ENCODE data around the gene EFNB3. TPM values are rescaled to one million over a fixed set of nuclear protein-coding genes. Genes with fewer than 3 reads are reported as not detected.

Gene EFNB3, protein sequence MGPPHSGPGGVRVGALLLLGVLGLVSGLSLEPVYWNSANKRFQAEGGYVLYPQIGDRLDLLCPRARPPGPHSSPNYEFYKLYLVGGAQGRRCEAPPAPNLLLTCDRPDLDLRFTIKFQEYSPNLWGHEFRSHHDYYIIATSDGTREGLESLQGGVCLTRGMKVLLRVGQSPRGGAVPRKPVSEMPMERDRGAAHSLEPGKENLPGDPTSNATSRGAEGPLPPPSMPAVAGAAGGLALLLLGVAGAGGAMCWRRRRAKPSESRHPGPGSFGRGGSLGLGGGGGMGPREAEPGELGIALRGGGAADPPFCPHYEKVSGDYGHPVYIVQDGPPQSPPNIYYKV
- 0.09 and 0.28 TPM in 2 replicates for total RNA-seq

GRCh38 chr17:7704601-7705268, at the start of gene EFNB3:
EFNB3 (plus strand) TSS chr17:7705202; CDS start chr17:7705599, 397 bp downstream.

GRCh38 chr17:7687072-7687907, 17.7 kb upstream of the EFNB3 start, which contains the start of gene TP53:
TP53 (minus strand) TSS chr17:7687490; CDS start chr17:7676594, 10,896 bp downstream.

GRCh38 chr17:7687908-7688807, 16.8 kb upstream of the EFNB3 start, which contains the start of gene WRAP53:
WRAP53 (plus strand) TSS chr17:7688477; CDS start chr17:7688649, 172 bp downstream.

GRCh38 chr17:7716901-7717755, 12.1 kb downstream of the EFNB3 start, which contains the start of gene DNAH2:
DNAH2 (plus strand) TSS chr17:7717744; CDS start chr17:7719735, 1,991 bp downstream.

Other genes starting within 250 kb of the EFNB3 start
- gene ZBTB4, start 225.6 kb upstream of the EFNB3 start, total RNA-seq, result 14.8 and 19.0 TPM in 2 replicates
- not detected in 2 replicates for gene SLC35G6, start 223.8 kb upstream of the EFNB3 start, total RNA-seq
- gene POLR2A, start 220.8 kb upstream of the EFNB3 start, total RNA-seq, result 65.1 and 79.0 TPM in 2 replicates
- gene TNFSF12, start 156.1 kb upstream of the EFNB3 start, total RNA-seq, result 2.1 and 4.4 TPM in 2 replicates
- 0.71 and 0.74 TPM in 2 replicates for gene TNFSF13, start 146.5 kb upstream of the EFNB3 start, total RNA-seq
- gene SENP3, start 143.3 kb upstream of the EFNB3 start, total RNA-seq, result 61.0 and 67.3 TPM in 2 replicates
- 11.2 and 16.3 TPM in 2 replicates for gene CD68, start 125.6 kb upstream of the EFNB3 start, total RNA-seq
- gene MPDU1, start 121.3 kb upstream of the EFNB3 start, total RNA-seq, result 54.0 and 54.8 TPM in 2 replicates
- gene SOX15, start 115.1 kb upstream of the EFNB3 start, total RNA-seq, result 0.14 and 0.18 TPM in 2 replicates
- 41.4 and 45.7 TPM in 2 replicates for gene FXR2, start 90.3 kb upstream of the EFNB3 start, total RNA-seq
- gene SAT2, start 77.4 kb upstream of the EFNB3 start, total RNA-seq, result 52.7 and 54.0 TPM in 2 replicates
- 0.57 and 148 TPM in 2 replicates for gene SHBG, start 75.1 kb upstream of the EFNB3 start, total RNA-seq
- not detected in 2 replicates for gene ATP1B2, start 54.3 kb upstream of the EFNB3 start, total RNA-seq
- 16.9 and 18.7 TPM in 2 replicates for gene TP53, start 17.7 kb upstream of the EFNB3 start, total RNA-seq
- gene WRAP53, start 16.7 kb upstream of the EFNB3 start, total RNA-seq, result 3.1 and 3.4 TPM in 2 replicates
- gene DNAH2, start 12.5 kb downstream of the EFNB3 start, total RNA-seq, result 0.57 and 1.8 TPM in 2 replicates
- gene KDM6B, start 129.0 kb downstream of the EFNB3 start, total RNA-seq, result 4.8 and 7.7 TPM in 2 replicates
- 0.14 and 0.28 TPM in 2 replicates for gene TMEM88, start 149.9 kb downstream of the EFNB3 start, total RNA-seq
- 96.1 and 113 TPM in 2 replicates for gene NAA38, start 152.4 kb downstream of the EFNB3 start, total RNA-seq
- gene CYB5D1, start 152.8 kb downstream of the EFNB3 start, total RNA-seq, result 6.0 and 8.2 TPM in 2 replicates
- 231 and 283 TPM in 2 replicates for gene CHD3, start 183.6 kb downstream of the EFNB3 start, total RNA-seq
- gene RNF227, start 211.1 kb downstream of the EFNB3 start, total RNA-seq, result 2.3 and 2.8 TPM in 2 replicates
- gene KCNAB3, start 224.7 kb downstream of the EFNB3 start, total RNA-seq, result 0.18 and 0.28 TPM in 2 replicates
- gene TRAPPC1, start 226.7 kb downstream of the EFNB3 start, total RNA-seq, result 36.4 and 42.0 TPM in 2 replicates
- 13.4 and 17.4 TPM in 2 replicates for gene CNTROB, start 227.0 kb downstream of the EFNB3 start, total RNA-seq